Choroid plexus epithelial cell (primary cell): ENCODE measurements around the gene GRID2.

Experiments used
- DNase-seq: peaks from one replicate; pipeline ENCODE4 v3.0.0-alpha.2; 2010; ENCODE audit warnings: low read depth
- H3K4me3 ChIP-seq: 2 replicates; pipeline ENCODE4 v1.5.1; 2011; ENCODE audit warnings: low read depth, mild to moderate bottlenecking, control low read depth, low read length, moderate library complexity
- TF ChIP-seq, protein P1 (sequence below): conservative IDR thresholded peaks from 2 replicates; pipeline ENCODE4 v1.5.1; 2011; ENCODE audit warnings: low read depth, mild to moderate bottlenecking, control low read depth, inconsistent platforms, low read length, moderate library complexity

Gene GRID2

DNA sequence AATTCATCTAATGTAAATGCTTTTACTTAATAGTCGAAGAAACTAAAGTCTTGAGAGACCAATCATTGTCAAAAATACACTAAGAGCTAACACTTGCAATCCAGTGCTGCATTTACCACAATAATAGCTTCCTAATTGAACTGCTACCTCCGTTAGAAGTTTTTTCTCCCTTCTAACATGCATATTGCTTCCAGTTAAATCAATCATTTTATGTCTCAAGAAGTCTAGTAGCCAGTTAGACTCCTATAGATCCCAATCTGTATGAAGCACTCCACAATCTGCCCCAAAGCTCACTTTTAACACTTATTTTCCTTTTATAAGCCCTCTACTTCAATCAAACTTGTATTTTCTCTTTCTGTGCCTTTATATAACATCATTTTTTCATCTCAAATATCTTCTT lies 41.4 kb upstream of the GRID2 start:
- no peak overlapping the region for H3K4me3 ChIP-seq
- TF ChIP-seq, protein P1, sequence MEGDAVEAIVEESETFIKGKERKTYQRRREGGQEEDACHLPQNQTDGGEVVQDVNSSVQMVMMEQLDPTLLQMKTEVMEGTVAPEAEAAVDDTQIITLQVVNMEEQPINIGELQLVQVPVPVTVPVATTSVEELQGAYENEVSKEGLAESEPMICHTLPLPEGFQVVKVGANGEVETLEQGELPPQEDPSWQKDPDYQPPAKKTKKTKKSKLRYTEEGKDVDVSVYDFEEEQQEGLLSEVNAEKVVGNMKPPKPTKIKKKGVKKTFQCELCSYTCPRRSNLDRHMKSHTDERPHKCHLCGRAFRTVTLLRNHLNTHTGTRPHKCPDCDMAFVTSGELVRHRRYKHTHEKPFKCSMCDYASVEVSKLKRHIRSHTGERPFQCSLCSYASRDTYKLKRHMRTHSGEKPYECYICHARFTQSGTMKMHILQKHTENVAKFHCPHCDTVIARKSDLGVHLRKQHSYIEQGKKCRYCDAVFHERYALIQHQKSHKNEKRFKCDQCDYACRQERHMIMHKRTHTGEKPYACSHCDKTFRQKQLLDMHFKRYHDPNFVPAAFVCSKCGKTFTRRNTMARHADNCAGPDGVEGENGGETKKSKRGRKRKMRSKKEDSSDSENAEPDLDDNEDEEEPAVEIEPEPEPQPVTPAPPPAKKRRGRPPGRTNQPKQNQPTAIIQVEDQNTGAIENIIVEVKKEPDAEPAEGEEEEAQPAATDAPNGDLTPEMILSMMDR: no peak
- DNase-seq: no peak

DNA sequence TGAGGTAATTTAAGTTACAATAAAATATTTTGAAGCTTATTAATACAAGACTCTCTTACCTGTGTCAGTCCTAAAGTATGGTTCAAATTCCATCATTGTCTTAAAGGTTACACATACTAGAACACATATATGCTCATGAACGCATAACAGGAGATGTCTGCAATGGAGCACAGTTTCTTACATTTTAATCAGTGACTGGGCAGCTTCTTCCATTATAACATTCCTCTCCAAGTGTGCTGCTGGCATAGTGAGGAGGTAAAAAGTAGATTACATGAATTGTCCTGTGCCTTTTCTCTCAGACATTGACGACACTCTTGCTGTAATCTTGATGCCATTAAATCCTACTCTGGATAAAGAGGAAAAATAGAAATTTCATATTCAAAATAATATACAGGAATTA lies 40.8 kb upstream of the GRID2 start:
- no peak overlapping the region for H3K4me3 ChIP-seq
- no peak for DNase-seq
- TF ChIP-seq, protein P1: no peak

DNA sequence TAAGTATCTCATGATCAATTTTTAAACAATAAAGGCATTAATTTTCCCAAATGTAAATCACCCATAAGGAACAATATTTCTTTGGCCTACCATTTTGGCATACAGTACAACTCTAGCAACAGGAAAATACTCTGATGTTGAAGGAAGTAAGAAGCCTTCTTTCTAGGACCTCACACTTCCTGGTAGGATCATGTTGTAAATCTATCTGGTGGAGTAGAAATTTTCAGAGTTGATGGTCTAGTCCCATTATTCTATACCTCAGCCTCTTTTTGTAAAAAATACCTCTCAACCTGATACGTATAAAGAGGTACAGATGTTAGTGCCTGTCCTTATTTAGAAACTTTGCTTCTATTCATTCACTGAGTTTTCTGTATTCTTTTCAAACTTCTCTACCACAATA lies 40.2 kb upstream of the GRID2 start:
- TF ChIP-seq, protein P1: no peak
- DNase-seq: no peak
- H3K4me3 ChIP-seq: no peak overlapping the region

DNA sequence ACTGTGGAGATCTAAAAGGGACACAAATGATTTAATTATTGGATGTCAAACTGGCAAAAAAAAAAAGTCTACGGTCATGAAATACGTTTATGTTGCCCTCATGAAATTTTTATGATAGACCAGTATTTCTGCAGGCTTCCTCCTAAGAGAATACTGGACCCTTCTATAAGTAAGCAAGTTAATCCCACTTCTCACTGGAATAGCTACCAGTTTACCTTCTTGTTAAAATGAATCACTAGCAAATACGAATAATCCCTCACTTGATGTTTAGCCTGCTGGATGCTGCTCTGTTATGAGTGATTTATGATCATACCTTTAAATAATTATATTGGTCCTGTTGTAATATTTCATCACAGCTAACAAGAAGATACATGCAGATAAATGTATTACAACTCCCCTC lies 39.6 kb upstream of the GRID2 start:
- no peak for DNase-seq
- no peak overlapping the region for H3K4me3 ChIP-seq
- TF ChIP-seq, protein P1: no peak

- TF ChIP-seq, protein P1: no peak
- no peak overlapping the region for H3K4me3 ChIP-seq
- DNase-seq: peak; percentile 15
Observed at GRCh38 chr4:92265021-92265420, 38.7 kb upstream of the GRID2 start.

DNA sequence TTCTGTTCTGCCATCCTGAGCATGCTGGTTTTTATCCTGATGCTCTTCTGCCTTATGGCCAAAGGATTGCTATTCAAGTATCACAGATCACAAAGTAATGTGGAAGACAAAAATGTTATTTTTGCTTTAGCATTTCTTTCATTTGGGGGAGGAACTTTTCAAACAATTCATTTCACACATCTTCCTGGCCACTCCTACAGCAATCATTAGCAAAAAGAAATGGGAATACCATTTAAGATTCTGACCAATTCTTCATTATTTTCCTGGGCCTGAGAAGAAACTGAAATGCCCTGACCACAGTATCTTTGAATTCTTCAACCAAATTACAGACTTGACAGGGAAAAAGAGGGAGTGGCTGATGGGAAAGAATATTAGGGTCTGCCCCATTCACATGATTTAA lies 38.0 kb upstream of the GRID2 start:
- DNase-seq: no peak
- no peak overlapping the region for H3K4me3 ChIP-seq

GRCh38 chr4:92266521-92266920 lies 37.2 kb upstream of the GRID2 start:
- DNase-seq: no peak
- TF ChIP-seq, protein P1: no peak
- no peak overlapping the region for H3K4me3 ChIP-seq

More for the DNA sequence above, 38.0 kb upstream of the GRID2 start:
- TF ChIP-seq, protein P1: no peak
